K562 (cell line): Measurements from ENCODE around the gene THADA. TPM values are rescaled to one million over a fixed set of nuclear protein-coding genes. Genes with fewer than 3 reads are reported as not detected.
A peak's percentile ranks its signal among the peaks of the same experiment; 100 is the strongest.

ENCODE experiments used
- CEBPG ChIP-seq, 3 experiments: fragments of 200-800 bp in 1 of 3; sonication (Bioruptor generic) in 1 of 3; sonication (generic) in 1 of 3; formaldehyde crosslinking in 1 of 3; IDR thresholded peaks in 2 of 3; conservative IDR thresholded peaks in 1 of 3; 2 replicates each; pipeline versions ENCODE4 v1.6.1 to v1.8.0; 2016 to 2022; ENCODE audit warnings: missing compliant biosample characterization in 2 of 3, missing genetic modification characterization in 2 of 3, mild to moderate bottlenecking in 1 of 3, missing genetic modification reagents in 1 of 3
- HDAC3 ChIP-seq: fragments of 450-650 bp; IDR thresholded peaks from 2 replicates; pipeline ENCODE4 v1.6.1; 2018; ENCODE audit warnings: borderline replicate concordance, mild to moderate bottlenecking, moderate library complexity; ENCODE audit not compliant: partially characterized antibody
- JUNB ChIP-seq: fragments of 450-650 bp; formaldehyde crosslinking; conservative IDR thresholded peaks from 2 replicates; pipeline ENCODE4 v1.4.0; 2020; ENCODE audit warnings: mild to moderate bottlenecking
- NCOA4 ChIP-seq: fragments of 450-650 bp; IDR thresholded peaks from 2 replicates; pipeline ENCODE4 v1.6.1; 2018; ENCODE audit warnings: mild to moderate bottlenecking; ENCODE audit not compliant: partially characterized antibody
- NEUROD1 ChIP-seq: fragments of 150-350 bp; IDR thresholded peaks from 2 replicates; pipeline ENCODE4 v1.6.1; 2014; ENCODE audit warnings: borderline replicate concordance, low read length, low read depth; ENCODE audit not compliant: partially characterized antibody
- PPARD ChIP-seq: fragments of 250-450 bp; sonication (Bioruptor Pico); IDR thresholded peaks from 2 replicates; pipeline ENCODE4 v1.8.0; 2022; ENCODE audit warnings: inconsistent platforms, mild to moderate bottlenecking, moderate library complexity
- TCF7 ChIP-seq: sonication (generic); IDR thresholded peaks from 2 replicates; pipeline ENCODE4 v1.6.1; 2016; ENCODE audit warnings: antibody characterized with exemption, borderline replicate concordance
- TEAD1 ChIP-seq, 2 experiments: fragments of 450-650 bp in 1 of 2; sonication (generic) in 1 of 2; formaldehyde crosslinking; IDR thresholded peaks; 2 replicates each; pipeline versions ENCODE4 v1.4.0 to v1.8.0; 2020 to 2022; ENCODE audit warnings: mild to moderate bottlenecking in 2 of 2, missing genetic modification reagents in 1 of 2
- XRCC4 ChIP-seq: IDR thresholded peaks from one replicate; pipeline ENCODE4 v1.6.1; 2011; ENCODE audit not compliant: insufficient read depth, insufficient read length; ENCODE audit errors: extremely low read depth
- ZKSCAN8 ChIP-seq: fragments of 200-800 bp; sonication (Bioruptor generic); IDR thresholded peaks from 2 replicates; pipeline ENCODE4 v1.6.1; 2016; ENCODE audit warnings: missing genetic modification characterization, missing compliant biosample characterization
- ZNF316 ChIP-seq: fragments of 450-650 bp; IDR thresholded peaks from 2 replicates; pipeline ENCODE4 v1.6.1; 2016
- ZNF780A ChIP-seq: fragments of 250-450 bp; sonication (Bioruptor Pico); IDR thresholded peaks from 2 replicates; pipeline ENCODE4 v1.5.0; 2021; ENCODE audit warnings: mild to moderate bottlenecking
- ZSCAN29 ChIP-seq: fragments of 450-650 bp; IDR thresholded peaks from 2 replicates; pipeline ENCODE4 v1.6.1; 2017
- polyA plus RNA-seq, 8 experiments: library from polyadenylated mRNA; depleted of rRNA in 4 of 8; stranded (reverse) in 5 of 8; unstranded in 3 of 8; fragments of >200 nt; fragmentation: Nextera tagmentation in 2 of 8; fragmentation: Illumina TruSeq in 1 of 8; extraction: Ambion mirVana in 2 of 8; extraction: Trizol in 1 of 8; gene quantifications; 2 replicates each; pipeline versions ENCODE4 v1.2.1 to v1.2.3, GENCODE V29; 2011 to 2014; ENCODE audit warnings: inconsistent platforms in 1 of 8, missing spikeins in 1 of 8
- total RNA-seq, 7 experiments: library from RNA; depleted of rRNA in 6 of 7; stranded (reverse); fragments of >200 nt in 6 of 7; fragmentation: Illumina TruSeq in 2 of 7; extraction: Trizol in 2 of 7; gene quantifications; 2 replicates each; pipeline versions ENCODE4 v1.2.1 to v1.2.3, GENCODE V29; 2011 to 2021; ENCODE audit warnings: low replicate concordance in 1 of 7
- TF ChIP-seq, protein P1 (sequence below): fragments of 250-450 bp; sonication (Bioruptor Pico); IDR thresholded peaks from 2 replicates; pipeline ENCODE4 v1.4.0; 2020; ENCODE audit warnings: mild to moderate bottlenecking, moderate library complexity
- TF ChIP-seq, protein P2 (sequence below): fragments of 150-350 bp; conservative IDR thresholded peaks from 2 replicates; pipeline ENCODE4 v1.6.1; 2014; ENCODE audit warnings: low read length
- TF ChIP-seq, protein P3 (sequence below): sonication (generic); formaldehyde crosslinking; IDR thresholded peaks from 2 replicates; pipeline ENCODE4 v1.8.0; 2022; ENCODE audit warnings: mild to moderate bottlenecking, low read depth, missing genetic modification reagents
- TF ChIP-seq, protein P4 (sequence below): fragments of 450-650 bp; IDR thresholded peaks from 2 replicates; pipeline ENCODE4 v1.6.1; 2016; ENCODE audit warnings: mild to moderate bottlenecking

The THADA gene
- total and polyA plus RNA-seq, 9 of the 15 experiments (the other 6 are each of a cell fraction or from before 2014, with no cell fraction given): 17.8 to 34.7 (median 31.9) TPM

- TF ChIP-seq NEUROD1 (peak; percentile 44), JUNB (CRISPR knock-in tag) (no peak), TEAD1 (CRISPR knock-in tag; IDR thresholded peaks at IDR 0.05) (peak in 1 of 2 experiments; percentile 73; a peak in 1 of 4 replicates), HDAC3 (no peak), ZSCAN29 (no peak), TCF7 (no peak), NCOA4 (no peak), PPARD (CRISPR knock-in tag) (no peak), ZNF316 (no peak), CEBPG (CRISPR knock-in tag; IDR thresholded peaks at IDR 0.05) (no peak), CEBPG (tag; conservative IDR thresholded peaks at IDR 0.05 in 1 of 2, IDR thresholded peaks at IDR 0.05 in 1 of 2) (peak in 1 of 2 experiments; percentile 11; a peak in 1 of 4 replicates), ZNF780A (CRISPR knock-in tag) (no peak), XRCC4 (no peak), ZKSCAN8 (CRISPR knock-in tag) (peak; percentile 28; the same call in 1 of the 2 replicates)
- TF ChIP-seq, protein P1, sequence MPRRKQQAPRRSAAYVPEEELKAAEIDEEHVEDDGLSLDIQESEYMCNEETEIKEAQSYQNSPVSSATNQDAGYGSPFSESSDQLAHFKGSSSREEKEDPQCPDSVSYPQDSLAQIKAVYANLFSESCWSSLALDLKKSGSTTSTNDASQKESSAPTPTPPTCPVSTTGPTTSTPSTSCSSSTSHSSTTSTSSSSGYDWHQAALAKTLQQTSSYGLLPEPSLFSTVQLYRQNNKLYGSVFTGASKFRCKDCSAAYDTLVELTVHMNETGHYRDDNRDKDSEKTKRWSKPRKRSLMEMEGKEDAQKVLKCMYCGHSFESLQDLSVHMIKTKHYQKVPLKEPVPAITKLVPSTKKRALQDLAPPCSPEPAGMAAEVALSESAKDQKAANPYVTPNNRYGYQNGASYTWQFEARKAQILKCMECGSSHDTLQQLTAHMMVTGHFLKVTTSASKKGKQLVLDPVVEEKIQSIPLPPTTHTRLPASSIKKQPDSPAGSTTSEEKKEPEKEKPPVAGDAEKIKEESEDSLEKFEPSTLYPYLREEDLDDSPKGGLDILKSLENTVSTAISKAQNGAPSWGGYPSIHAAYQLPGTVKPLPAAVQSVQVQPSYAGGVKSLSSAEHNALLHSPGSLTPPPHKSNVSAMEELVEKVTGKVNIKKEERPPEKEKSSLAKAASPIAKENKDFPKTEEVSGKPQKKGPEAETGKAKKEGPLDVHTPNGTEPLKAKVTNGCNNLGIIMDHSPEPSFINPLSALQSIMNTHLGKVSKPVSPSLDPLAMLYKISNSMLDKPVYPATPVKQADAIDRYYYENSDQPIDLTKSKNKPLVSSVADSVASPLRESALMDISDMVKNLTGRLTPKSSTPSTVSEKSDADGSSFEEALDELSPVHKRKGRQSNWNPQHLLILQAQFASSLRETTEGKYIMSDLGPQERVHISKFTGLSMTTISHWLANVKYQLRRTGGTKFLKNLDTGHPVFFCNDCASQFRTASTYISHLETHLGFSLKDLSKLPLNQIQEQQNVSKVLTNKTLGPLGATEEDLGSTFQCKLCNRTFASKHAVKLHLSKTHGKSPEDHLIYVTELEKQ (CRISPR knock-in tag): no peak
- TF ChIP-seq, protein P2, sequence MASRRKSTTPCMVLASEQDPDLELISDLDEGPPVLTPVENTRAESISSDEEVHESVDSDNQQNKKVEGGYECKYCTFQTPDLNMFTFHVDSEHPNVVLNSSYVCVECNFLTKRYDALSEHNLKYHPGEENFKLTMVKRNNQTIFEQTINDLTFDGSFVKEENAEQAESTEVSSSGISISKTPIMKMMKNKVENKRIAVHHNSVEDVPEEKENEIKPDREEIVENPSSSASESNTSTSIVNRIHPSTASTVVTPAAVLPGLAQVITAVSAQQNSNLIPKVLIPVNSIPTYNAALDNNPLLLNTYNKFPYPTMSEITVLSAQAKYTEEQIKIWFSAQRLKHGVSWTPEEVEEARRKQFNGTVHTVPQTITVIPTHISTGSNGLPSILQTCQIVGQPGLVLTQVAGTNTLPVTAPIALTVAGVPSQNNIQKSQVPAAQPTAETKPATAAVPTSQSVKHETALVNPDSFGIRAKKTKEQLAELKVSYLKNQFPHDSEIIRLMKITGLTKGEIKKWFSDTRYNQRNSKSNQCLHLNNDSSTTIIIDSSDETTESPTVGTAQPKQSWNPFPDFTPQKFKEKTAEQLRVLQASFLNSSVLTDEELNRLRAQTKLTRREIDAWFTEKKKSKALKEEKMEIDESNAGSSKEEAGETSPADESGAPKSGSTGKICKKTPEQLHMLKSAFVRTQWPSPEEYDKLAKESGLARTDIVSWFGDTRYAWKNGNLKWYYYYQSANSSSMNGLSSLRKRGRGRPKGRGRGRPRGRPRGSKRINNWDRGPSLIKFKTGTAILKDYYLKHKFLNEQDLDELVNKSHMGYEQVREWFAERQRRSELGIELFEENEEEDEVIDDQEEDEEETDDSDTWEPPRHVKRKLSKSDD: no peak
- TF ChIP-seq, protein P3, sequence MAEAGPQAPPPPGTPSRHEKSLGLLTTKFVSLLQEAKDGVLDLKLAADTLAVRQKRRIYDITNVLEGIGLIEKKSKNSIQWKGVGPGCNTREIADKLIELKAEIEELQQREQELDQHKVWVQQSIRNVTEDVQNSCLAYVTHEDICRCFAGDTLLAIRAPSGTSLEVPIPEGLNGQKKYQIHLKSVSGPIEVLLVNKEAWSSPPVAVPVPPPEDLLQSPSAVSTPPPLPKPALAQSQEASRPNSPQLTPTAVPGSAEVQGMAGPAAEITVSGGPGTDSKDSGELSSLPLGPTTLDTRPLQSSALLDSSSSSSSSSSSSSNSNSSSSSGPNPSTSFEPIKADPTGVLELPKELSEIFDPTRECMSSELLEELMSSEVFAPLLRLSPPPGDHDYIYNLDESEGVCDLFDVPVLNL (CRISPR knock-in tag): 0 out of 2 replicates have a peak, but pooled peaks have one; percentile 46
- TF ChIP-seq, protein P4, sequence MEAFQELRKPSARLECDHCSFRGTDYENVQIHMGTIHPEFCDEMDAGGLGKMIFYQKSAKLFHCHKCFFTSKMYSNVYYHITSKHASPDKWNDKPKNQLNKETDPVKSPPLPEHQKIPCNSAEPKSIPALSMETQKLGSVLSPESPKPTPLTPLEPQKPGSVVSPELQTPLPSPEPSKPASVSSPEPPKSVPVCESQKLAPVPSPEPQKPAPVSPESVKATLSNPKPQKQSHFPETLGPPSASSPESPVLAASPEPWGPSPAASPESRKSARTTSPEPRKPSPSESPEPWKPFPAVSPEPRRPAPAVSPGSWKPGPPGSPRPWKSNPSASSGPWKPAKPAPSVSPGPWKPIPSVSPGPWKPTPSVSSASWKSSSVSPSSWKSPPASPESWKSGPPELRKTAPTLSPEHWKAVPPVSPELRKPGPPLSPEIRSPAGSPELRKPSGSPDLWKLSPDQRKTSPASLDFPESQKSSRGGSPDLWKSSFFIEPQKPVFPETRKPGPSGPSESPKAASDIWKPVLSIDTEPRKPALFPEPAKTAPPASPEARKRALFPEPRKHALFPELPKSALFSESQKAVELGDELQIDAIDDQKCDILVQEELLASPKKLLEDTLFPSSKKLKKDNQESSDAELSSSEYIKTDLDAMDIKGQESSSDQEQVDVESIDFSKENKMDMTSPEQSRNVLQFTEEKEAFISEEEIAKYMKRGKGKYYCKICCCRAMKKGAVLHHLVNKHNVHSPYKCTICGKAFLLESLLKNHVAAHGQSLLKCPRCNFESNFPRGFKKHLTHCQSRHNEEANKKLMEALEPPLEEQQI: no peak
Observed at GRCh38 chr2:43210467-43211303, 385.2 kb downstream of the THADA start (continued).
